Uterine smooth muscle cell (primary cell): ENCODE results near the gene MYRF. TPM values are rescaled to one million over a fixed set of nuclear protein-coding genes. Genes with fewer than 3 reads are reported as not detected.

Source experiments
- total RNA-seq: library from RNA; depleted of rRNA; stranded (reverse); fragments of >200 nt; gene quantifications from 2 replicates; pipeline ENCODE4 v1.2.3, GENCODE V29; 2014

MYRF gene
- total RNA-seq: 0.25 and 0.55 TPM in 2 replicates

DNA sequence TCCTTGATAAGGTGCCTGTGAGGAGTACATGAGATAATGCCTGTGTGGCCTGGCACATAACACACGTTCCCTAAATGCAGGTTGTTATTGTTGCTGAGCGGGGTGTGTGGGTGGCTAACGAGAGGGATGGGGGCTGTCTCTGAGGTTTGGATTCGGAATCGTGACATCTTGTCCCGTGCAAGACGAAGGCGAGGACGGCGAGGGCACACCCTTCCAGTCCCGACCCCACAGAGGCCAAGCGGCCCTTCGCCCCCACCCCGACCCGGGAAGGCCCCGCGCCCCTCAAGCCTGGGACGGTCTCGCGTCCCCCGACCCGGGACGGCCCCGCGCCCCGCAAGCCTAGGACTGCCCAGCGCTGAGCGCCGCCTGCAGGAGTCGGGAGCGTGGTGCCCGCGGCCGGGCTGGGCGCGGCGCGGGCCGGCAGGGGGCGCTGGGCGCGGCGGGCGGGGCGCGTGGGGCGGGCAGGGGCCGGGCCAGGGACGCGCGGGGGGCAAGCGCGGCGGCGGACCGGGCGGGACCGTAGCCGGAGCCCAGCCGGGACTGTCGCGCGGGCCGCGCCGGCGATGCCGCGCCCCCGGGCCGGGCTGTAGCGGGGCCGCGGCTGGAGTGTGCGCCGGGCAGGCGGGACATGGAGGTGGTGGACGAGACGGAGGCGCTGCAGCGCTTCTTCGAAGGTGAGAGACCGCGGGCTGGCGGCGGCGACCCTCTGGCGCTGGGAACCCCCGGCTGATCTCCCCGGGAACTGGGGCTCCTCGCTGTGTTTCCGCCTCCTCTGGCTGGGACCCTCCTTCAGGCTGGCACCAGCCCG, at the start of gene MYRF:
MYRF (plus strand) TSS at position 520 of the 808 bp plus-strand sequence; CDS start at position 629, 109 bp downstream.

GRCh38 chr11:61792310-61793082, 40.1 kb downstream of the MYRF start, which contains the start of the genes FEN1 and TMEM258:
Gene FEN1, plus strand, starts transcription at chr11:61792911. Its CDS starts 2,451 bp downstream, at chr11:61795362.
Gene TMEM258, minus strand, starts transcription at chr11:61792599. Its CDS starts 41 bp downstream, at chr11:61792558.

DNA sequence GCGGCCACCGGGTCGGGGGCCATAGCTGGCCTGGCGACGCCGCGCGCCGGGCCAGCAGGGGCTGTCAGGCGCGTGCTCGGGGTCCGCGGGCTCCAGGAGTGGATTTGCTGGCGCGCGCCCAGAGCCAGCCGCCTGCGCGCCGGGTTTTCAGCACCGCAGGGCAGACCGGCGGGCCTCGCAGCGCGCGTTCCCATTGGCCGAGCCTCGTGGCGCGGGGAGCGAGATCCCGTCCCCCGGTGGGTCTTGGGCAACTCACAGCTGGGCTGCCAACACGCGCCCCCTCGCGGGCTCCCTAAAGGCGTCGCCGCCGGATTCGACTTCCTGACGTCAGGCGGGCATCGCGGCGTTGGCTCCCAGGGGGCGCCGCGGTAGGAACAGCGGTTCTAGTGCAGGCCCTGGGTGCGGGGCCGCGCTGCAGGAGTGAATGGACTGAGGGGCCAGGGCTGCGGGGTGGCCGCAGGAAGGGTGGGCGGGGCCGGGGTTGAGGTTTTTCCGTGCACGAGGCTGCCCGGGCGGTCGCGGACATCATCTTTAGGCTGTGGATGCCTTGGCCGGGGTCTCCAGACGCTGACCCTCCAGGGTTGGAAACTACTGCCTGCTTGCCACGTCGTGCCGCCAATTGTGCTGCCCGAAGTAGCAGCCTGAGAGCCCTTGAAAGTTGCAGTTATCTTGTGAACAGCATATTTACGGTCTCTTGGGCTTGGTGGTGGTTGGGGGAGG, 64.5 kb downstream of the MYRF start, which contains the start of gene FADS1:
FADS1 (minus strand) TSS at position 268 of the 720 bp plus-strand sequence; CDS start at position 194, 74 bp downstream.

GRCh38 chr11:61827571-61828378, 75.3 kb downstream of the MYRF start, which contains the start of gene FADS2:
Gene FADS2, plus strand, starts transcription at chr11:61828300. Its CDS starts 91 bp downstream, at chr11:61828391.

Other genes with a start within 250 kb of the MYRF start
- gene LRRC10B, start 243.9 kb upstream of the MYRF start, total RNA-seq: 0.22 TPM in 1 of 2 replicates, not detected in the other
- 31.4 and 43.6 TPM in 2 replicates for gene SYT7, start 171.6 kb upstream of the MYRF start, total RNA-seq
- 3.5 and 3.8 TPM in 2 replicates for gene DAGLA, start 72.2 kb upstream of the MYRF start, total RNA-seq
- 38.6 and 78.7 TPM in 2 replicates for gene TMEM258, start 40.0 kb downstream of the MYRF start, total RNA-seq
- gene FEN1, start 40.3 kb downstream of the MYRF start, total RNA-seq: 16.0 and 74.3 TPM in 2 replicates
- gene FADS1, start 64.4 kb downstream of the MYRF start, total RNA-seq: 105 and 168 TPM in 2 replicates
- gene FADS2, start 75.7 kb downstream of the MYRF start, total RNA-seq: 384 and 476 TPM in 2 replicates
- gene FADS3, start 138.9 kb downstream of the MYRF start, total RNA-seq: 55.4 and 117 TPM in 2 replicates
- 12.5 and 19.1 TPM in 2 replicates for gene RAB3IL1, start 164.9 kb downstream of the MYRF start, total RNA-seq
- 3.1 and 7.1 TPM in 2 replicates for gene BEST1, start 197.7 kb downstream of the MYRF start, total RNA-seq
- 455 and 1,494 TPM in 2 replicates for gene FTH1, start 215.0 kb downstream of the MYRF start, total RNA-seq